Keratinocyte (primary cell): Measurements from ENCODE around the gene KLK3.

Experiments
- CTCF ChIP-seq, 3 experiments: IDR thresholded peaks in 1 of 3; conservative IDR thresholded peaks in 1 of 3; optimal IDR thresholded peaks in 1 of 3; 2 replicates in 2 of 3; 3 replicates in 1 of 3; pipeline versions ENCODE3 to v1.5.1; 2011; ENCODE audit warnings: low read length in 3 of 3, mild to moderate bottlenecking in 3 of 3, moderate library complexity in 2 of 3, control low read depth in 1 of 3, inconsistent platforms in 1 of 3; ENCODE audit not compliant: insufficient read depth in 2 of 3; ENCODE audit errors: extremely low read depth in 1 of 3
- EZH2 ChIP-seq: IDR thresholded peaks from one replicate; pipeline ENCODE4 v1.6.1; 2012; ENCODE audit warnings: inconsistent platforms, mild to moderate bottlenecking, low read length, moderate library complexity

DNA sequence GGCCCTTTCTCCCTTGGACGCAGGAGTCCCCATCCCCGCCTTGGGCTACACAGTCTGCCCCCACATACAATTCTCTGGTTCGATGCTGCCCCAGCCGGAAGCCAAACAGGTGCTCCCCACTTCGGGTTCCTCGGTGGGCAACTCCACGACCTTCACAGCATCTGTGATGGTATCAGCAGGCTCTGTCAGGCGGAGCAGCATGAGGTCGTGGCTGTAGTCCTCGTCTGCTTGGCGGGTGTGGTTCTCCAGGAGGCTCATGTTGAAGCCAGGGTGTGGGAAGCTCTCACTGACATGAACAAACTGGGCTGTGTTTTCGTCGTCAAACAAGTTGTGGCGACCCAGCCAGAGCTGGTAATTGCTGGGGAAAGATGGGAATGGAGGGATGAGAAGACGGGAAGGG is 34.6 kb upstream of the KLK3 start:
- TF ChIP-seq CTCF (optimal IDR thresholded peaks at IDR 0.05 in 1 of 3, IDR thresholded peaks at IDR 0.05 in 1 of 3, conservative IDR thresholded peaks at IDR 0.05 in 1 of 3; ENCODE audit: extremely low read depth in 1 of 3, insufficient read depth in 2 of 3, low read length in 3 of 3) (no peak), EZH2 (no peak)
